ENCODE data around the gene ZNRF1. TPM values are rescaled to one million over a fixed set of nuclear protein-coding genes. Genes with fewer than 3 reads are reported as not detected.

ZNRF1 gene
- total RNA-seq, 1 experiment from 2014 or later = 55.1 TPM

DNA sequence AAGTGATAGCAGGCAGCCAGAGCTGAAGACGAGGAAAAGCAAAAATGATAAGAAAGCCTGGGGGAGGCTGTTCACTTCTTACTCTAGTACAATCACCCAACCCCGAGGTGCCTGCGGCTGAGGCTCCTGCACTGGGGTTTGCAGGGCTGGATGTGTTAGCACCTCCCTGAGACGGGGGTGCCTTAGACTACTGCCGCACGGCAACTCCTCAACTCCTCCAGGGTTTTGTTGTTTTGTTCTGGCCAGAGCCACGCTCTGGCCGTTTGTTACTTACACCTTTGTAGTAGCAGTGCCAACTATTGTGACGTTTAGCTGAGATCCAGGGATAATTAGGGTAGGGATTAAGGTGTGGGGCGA lies 66.3 kb downstream of the ZNRF1 start:
- TF ChIP-seq, protein P1, sequence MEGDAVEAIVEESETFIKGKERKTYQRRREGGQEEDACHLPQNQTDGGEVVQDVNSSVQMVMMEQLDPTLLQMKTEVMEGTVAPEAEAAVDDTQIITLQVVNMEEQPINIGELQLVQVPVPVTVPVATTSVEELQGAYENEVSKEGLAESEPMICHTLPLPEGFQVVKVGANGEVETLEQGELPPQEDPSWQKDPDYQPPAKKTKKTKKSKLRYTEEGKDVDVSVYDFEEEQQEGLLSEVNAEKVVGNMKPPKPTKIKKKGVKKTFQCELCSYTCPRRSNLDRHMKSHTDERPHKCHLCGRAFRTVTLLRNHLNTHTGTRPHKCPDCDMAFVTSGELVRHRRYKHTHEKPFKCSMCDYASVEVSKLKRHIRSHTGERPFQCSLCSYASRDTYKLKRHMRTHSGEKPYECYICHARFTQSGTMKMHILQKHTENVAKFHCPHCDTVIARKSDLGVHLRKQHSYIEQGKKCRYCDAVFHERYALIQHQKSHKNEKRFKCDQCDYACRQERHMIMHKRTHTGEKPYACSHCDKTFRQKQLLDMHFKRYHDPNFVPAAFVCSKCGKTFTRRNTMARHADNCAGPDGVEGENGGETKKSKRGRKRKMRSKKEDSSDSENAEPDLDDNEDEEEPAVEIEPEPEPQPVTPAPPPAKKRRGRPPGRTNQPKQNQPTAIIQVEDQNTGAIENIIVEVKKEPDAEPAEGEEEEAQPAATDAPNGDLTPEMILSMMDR (conservative IDR thresholded peaks at IDR 0.05; ENCODE audit: low read depth, low read length) = no peak
- no peak for TF ChIP-seq EZH2 (IDR thresholded peaks at IDR 0.05; ENCODE audit: borderline replicate concordance, low read depth, low read length, poor library complexity, severe bottlenecking)
- POLR2A ChIA-PET (ENCODE audit: low non-redundant PET) = no interaction called here
- Histone ChIP-seq H3K27me3 (replicated peaks; ENCODE audit: insufficient read depth, low read depth, low read length, poor library complexity) (no peaks in the 10 kb centered on the region), H3K27ac (ENCODE audit: low read depth, low read length, poor library complexity, severe bottlenecking) (no peak overlapping the region), H3K4me1 (ENCODE audit: insufficient read depth, low read length, poor library complexity, severe bottlenecking) (peaks cover 10% of the 10 kb centered on the region), H3K36me3 (ENCODE audit: insufficient read depth, low read length, poor library complexity, severe bottlenecking) (no peaks in the 10 kb centered on the region), H3K4me3 (ENCODE audit: low read depth, low read length, poor library complexity, severe bottlenecking) (no peak overlapping the region), H3K9me3 (ENCODE audit: low read depth, low read length, poor library complexity, severe bottlenecking) (no peaks in the 10 kb centered on the region)
- no peak for DNase-seq (ENCODE audit: low spot score)
- CTCF ChIA-PET = no interaction called here
- intact Hi-C loops (cut with micrococcal nuclease; ENCODE audit: unreplicated experiment) = no loop called here
- BruUV-seq (replicated peaks) = no TSS peak

DNA sequence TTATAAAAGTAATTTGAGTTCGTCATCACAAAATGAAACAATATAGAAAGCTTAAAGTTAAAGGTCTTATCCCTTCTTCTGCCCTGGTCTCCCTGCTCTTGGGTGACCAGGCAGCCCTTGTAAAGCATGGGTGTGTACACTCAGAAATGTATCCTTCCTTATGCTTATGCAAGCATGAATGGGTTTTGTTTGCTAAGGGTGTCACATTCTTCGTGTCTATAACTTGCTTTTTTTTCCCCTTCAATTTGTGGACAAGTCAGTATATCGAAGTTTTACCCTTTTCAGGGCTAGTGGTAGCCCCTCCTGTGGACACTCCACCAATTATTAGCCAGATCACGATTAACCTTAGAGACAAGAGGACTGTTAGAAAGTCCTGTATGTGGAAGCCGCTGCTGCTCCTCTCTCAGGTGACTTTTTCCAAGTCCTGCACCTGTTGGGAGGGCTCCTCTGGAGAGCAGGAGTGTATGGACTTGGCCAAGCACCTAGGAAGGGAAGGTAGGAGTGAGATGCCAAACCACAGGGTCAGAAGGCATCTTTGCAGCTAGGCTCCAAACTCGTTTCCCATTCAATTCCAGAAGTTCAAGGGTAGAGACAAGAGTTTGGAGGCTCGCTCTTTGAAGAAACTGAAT lies 66.8 kb downstream of the ZNRF1 start:
- no peaks in the 10 kb centered on the region for H3K9me3 ChIP-seq (ENCODE audit: low read depth, low read length, poor library complexity, severe bottlenecking)
- no peak overlapping the region for H3K4me3 ChIP-seq (ENCODE audit: low read depth, low read length, poor library complexity, severe bottlenecking)
- H3K27ac ChIP-seq (ENCODE audit: low read depth, low read length, poor library complexity, severe bottlenecking) = no peak overlapping the region
- no peaks in the 10 kb centered on the region for H3K36me3 ChIP-seq (ENCODE audit: insufficient read depth, low read length, poor library complexity, severe bottlenecking)
- intact Hi-C loops (cut with micrococcal nuclease; ENCODE audit: unreplicated experiment) = no loop called here
- TF ChIP-seq, protein P1 (conservative IDR thresholded peaks at IDR 0.05; ENCODE audit: low read depth, low read length) = no peak
- no peak for TF ChIP-seq EZH2 (IDR thresholded peaks at IDR 0.05; ENCODE audit: borderline replicate concordance, low read depth, low read length, poor library complexity, severe bottlenecking)
- DNase-seq (ENCODE audit: low spot score) = no peak
- CTCF ChIA-PET = no interaction called here
- no TSS peak for BruUV-seq (replicated peaks)
- POLR2A ChIA-PET (ENCODE audit: low non-redundant PET) = no interaction called here
- no peaks in the 10 kb centered on the region for H3K27me3 ChIP-seq (replicated peaks; ENCODE audit: insufficient read depth, low read depth, low read length, poor library complexity)
- peaks cover 13% of the 10 kb centered on the region for H3K4me1 ChIP-seq (ENCODE audit: insufficient read depth, low read length, poor library complexity, severe bottlenecking)

DNA sequence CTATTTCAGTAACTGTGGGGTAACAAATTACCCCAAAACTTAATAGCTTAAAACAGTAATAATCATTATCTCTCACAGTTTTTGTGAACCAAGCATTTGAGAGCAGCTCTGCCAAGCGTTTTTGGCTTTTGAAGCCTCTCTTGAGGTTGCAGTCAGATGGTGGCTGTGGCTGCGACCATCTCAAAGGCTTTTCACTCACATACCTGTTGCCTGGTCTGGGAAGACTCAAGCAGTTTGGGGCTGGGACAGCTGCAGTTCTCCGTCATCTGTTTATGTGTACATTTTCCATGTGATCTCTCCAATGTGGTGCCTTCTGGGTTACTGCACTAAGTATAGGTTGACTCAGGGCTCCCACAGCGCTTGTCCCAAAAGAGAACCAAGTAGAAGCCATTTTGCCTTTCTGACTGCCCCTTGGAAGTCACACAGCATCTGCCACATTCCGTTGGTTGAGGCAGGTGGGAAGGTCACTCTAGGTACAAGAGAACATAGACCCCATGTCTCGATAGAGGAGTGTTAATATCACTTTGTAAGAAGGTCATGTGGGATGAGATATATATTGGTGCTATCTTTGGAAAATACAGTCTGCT lies 68.1 kb downstream of the ZNRF1 start:
- Histone ChIP-seq H3K27me3 (replicated peaks; ENCODE audit: insufficient read depth, low read depth, low read length, poor library complexity) (no peaks in the 10 kb centered on the region), H3K4me3 (ENCODE audit: low read depth, low read length, poor library complexity, severe bottlenecking) (no peak overlapping the region), H3K36me3 (ENCODE audit: insufficient read depth, low read length, poor library complexity, severe bottlenecking) (no peaks in the 10 kb centered on the region), H3K27ac (ENCODE audit: low read depth, low read length, poor library complexity, severe bottlenecking) (no peak overlapping the region), H3K9me3 (ENCODE audit: low read depth, low read length, poor library complexity, severe bottlenecking) (no peaks in the 10 kb centered on the region), H3K4me1 (ENCODE audit: insufficient read depth, low read length, poor library complexity, severe bottlenecking) (peaks cover 13% of the 10 kb centered on the region)
- DNase-seq (ENCODE audit: low spot score) = no peak
- POLR2A ChIA-PET (ENCODE audit: low non-redundant PET) = no interaction called here
- intact Hi-C loops (cut with micrococcal nuclease; ENCODE audit: unreplicated experiment) = no loop called here
- CTCF ChIA-PET = no interaction called here
- no peak for TF ChIP-seq EZH2 (IDR thresholded peaks at IDR 0.05; ENCODE audit: borderline replicate concordance, low read depth, low read length, poor library complexity, severe bottlenecking)
- TF ChIP-seq, protein P1 (conservative IDR thresholded peaks at IDR 0.05; ENCODE audit: low read depth, low read length) = no peak
- BruUV-seq (replicated peaks) = no TSS peak
